AG10803 (cell line): ENCODE data around the gene CCDC137.

ENCODE experiments used
- DNase-seq: peaks from one replicate; pipeline ENCODE4 v3.0.0; 2010; ENCODE audit warnings: low read depth
- H3K4me3 ChIP-seq: 2 replicates; pipeline ENCODE4 v1.5.1; 2011; ENCODE audit warnings: mild to moderate bottlenecking, low read length, control low read depth
- TF ChIP-seq, protein P1 (sequence below): conservative IDR thresholded peaks from 2 replicates; pipeline ENCODE4 v1.5.1; 2011; ENCODE audit warnings: mild to moderate bottlenecking, low read length, control low read depth, inconsistent platforms

CCDC137 gene

DNA sequence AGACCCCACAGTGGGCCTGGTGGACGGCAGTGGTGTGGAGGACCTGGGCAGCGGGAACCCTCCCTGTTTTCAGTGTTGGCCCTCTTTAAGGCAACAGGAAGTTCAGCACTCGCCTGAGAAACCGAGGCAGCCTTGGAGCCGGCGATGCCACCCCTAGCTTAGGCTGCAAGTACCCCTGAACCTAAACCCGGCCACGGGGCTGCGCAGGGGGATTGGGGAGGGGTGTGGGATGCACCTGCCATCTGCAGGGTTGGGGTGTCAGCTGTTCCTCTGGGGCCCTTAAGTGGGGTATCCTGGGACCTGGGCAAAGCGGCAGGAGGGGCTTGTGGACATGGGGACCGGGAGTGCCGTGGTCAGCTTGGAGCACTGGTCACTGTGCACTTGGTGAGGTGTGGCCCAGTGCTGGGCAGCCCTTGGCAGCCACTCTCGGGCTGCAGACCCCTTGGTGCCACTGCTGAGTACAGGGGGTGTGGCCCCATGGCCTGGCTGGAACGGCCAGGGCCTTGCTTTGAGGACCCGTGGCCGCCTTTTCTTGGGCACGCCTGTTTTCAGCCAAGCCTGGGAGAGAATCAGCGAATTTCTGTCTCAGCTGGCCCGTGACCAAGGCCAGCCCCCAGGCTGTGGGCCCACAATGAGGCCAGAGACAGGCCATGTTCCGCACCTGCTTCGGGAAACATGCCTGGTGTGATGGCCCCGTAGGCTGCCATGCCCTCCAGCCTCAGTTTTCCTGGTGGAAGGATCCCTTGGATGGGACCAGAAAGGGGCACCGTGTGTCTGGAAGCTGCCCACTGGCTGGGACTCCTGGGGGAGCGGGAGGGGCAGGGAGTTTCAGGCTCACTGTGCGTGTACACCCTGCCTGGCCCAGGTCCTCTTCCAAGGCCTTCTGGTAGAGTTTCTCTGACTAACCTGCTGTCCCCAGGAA lies 41.4 kb downstream of the CCDC137 start:
- no peak for DNase-seq
- TF ChIP-seq, protein P1, sequence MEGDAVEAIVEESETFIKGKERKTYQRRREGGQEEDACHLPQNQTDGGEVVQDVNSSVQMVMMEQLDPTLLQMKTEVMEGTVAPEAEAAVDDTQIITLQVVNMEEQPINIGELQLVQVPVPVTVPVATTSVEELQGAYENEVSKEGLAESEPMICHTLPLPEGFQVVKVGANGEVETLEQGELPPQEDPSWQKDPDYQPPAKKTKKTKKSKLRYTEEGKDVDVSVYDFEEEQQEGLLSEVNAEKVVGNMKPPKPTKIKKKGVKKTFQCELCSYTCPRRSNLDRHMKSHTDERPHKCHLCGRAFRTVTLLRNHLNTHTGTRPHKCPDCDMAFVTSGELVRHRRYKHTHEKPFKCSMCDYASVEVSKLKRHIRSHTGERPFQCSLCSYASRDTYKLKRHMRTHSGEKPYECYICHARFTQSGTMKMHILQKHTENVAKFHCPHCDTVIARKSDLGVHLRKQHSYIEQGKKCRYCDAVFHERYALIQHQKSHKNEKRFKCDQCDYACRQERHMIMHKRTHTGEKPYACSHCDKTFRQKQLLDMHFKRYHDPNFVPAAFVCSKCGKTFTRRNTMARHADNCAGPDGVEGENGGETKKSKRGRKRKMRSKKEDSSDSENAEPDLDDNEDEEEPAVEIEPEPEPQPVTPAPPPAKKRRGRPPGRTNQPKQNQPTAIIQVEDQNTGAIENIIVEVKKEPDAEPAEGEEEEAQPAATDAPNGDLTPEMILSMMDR: no peak
- no peak overlapping the region for H3K4me3 ChIP-seq

DNA sequence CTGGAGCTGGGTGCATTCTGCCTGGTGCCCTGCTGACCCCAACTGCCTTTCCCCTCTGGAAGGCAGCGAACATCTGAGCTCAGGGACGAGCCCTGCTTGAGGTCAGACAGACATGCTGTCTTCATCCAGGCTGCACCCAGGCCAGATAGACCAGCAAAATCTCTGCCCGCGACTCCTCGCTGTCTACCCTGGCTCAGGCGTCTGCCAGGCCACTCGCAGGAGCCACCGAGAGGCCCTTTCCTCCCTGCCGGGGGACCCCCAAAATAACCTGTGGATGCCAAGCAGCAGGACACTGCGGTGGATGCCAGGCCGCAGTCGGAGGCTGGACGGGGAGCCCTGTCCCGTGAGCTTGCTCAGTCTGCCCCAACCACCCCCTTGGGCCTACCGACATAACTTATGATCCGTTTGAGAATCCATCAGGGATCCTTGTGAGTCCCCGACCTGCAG lies 42.2 kb downstream of the CCDC137 start:
- no peak for DNase-seq
- H3K4me3 ChIP-seq: no peak overlapping the region
- TF ChIP-seq, protein P1: no peak

DNA sequence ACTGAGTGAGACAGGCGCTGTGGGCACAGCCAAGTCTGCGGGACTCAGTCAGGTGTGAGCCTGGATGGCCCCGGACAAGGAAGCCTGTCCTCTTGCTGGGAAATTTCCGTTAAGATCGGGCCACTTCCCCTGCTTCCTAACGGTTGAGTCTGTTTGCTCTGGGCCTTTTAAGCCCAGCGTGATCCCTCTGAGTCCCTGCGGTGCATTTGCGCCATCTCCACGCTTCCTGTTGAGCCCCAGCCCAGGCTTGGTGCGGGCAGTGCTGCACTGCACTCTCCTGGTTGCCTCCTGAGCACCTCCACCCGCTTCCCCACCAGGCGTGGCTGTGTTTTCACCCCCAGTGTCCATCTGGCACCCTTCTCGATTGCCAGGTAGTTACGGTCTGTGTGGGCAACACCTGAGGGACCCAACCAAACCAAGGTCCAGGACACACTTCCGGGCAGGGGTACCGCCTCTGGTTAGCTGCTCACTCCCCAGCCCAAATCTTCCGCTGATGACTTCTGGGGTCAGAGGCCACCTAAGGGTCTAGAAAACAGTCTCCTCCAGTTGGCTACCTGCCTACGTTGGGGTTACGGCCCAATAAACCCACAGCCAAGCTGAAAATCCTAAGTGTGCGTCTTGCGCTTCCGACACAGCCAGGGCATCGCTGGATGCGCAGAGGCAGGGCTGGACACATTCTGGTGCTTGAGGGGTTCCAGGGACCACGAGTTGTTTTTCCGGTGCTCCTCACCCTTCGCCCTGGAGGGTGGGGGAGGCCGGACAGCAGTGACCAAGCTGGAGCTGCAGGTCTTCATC lies 44.2 kb downstream of the CCDC137 start:
- TF ChIP-seq, protein P1: no peak
- peak; percentile 31 for DNase-seq
- H3K4me3 ChIP-seq: peak overlapping the region; percentile 24

DNA sequence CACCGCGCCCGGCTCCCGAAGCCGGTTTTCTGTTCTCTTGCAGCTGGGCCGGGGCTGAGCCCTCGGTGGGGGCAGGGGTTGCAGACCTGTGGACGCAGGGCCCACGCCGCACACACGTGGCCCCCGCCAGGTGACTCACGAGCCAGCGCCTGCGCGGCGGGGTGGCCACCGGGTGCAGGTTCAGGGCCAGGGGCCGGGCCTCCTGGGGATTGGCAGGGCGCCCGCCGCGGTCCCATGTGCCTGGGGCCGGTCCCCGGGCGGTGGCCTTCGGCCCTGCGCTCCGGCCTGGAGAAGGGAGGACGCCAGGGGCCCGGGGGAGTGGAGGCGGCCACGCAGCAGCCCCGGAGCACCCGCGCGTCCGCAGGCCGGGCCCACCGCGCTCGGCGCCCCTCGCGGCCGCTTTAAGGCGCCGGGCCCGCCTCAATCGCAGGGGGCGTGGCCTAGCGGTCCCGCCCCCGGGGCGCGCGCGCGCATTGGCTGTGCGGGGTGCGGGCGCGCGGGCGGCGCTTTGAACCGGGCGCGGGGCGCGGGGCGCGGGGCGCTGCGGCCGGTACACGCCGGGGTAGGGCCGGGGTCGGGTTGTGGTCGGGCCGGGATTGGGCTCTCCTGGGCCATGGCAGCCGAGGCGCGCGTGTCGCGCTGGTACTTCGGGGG lies 45.4 kb downstream of the CCDC137 start, which contains the start of gene SLC25A10:
SLC25A10 (plus strand) TSS at position 471 of the 654 bp plus-strand sequence; CDS start at position 614, 143 bp downstream.
- peak within 1 kb of the TSS; percentile 59 for H3K4me3 ChIP-seq
- DNase-seq: peak; percentile 52
- TF ChIP-seq, protein P1: no peak

DNA sequence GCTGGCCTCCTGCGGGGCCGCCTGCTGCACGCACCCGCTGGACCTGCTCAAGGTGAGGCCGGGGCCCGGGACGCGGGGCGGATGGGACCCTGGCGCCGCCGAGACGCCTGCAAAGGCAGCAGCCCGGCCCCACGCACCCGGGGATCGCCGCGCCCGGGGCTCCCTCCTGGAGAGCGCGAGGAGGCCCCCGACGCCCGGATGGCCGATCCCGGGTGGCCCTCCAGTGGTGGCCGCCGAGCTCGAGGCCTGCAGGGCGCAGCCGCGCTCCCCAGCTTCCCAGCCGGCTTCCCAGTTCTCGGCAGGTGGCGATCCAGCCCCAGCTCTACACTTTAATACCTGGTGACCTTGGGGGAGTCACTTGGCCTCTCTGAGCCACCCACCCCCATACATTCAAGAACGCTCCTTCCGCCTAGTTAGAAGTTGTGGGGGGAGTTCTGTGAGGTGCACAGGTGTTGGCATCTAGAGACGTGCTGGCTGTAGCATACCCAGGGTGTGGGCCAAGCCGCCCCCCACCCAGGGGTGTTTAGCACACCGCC lies 46.0 kb downstream of the CCDC137 start:
- DNase-seq: peak; percentile 22
- TF ChIP-seq, protein P1: peak; percentile 9; the same call in 1 of the 2 replicates

DNA sequence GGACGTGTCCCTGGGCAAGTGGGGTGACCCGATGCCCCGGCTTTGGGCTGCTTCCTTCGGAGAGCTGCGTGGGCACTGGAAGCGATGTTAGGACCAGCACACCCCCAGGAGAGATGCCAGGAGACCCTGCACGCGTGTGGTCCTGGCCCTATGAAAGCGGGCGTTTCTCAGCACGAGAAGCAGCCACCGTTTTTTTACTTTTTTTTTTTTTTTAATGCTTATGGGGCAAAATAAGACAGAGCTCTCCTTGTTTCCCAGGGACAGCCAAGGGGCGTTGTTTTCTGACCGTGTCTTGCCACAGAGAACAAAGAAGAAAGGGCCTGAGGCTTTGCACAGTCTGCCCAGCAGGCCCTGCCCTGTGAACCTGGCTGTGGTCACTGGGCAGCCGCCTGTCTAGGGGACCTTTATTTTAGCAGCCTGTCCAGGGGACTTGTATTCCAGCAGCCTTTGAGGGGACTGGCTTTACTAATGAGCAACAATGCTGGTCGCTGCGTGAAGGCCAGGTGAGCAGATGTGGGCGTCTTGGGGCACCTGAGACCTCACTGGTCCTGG lies 46.5 kb downstream of the CCDC137 start:
- TF ChIP-seq, protein P1: no peak
- H3K4me3 ChIP-seq: peak overlapping the region; percentile 59
- no peak for DNase-seq

More for the DNA sequence above, 46.0 kb downstream of the CCDC137 start:
- peak overlapping the region; percentile 59 for H3K4me3 ChIP-seq
